GM19395 (cell line): ENCODE results near the gene KRTAP2-4.
"Not testable (repeated sequence)": the region's sequence is repeated elsewhere in the genome, so short reads cannot be mapped to it uniquely, and the experiment has no call there.

ENCODE experiments used
- ATAC-seq: cut with Tn5 transposase; IDR thresholded peaks from one replicate; pipeline ENCODE4 v1.9.1; 2021; ENCODE audit warnings: mild to moderate bottlenecking, moderate library complexity; ENCODE audit not compliant: unreplicated experiment

The KRTAP2-4 gene

GRCh38 chr17:41040783-41041571, 24.7 kb downstream of the KRTAP2-4 start, which contains the start of gene KRTAP1-1:
KRTAP1-1 (minus strand) TSS chr17:41041450; CDS start chr17:41041397, 53 bp downstream.
- not testable (repeated sequence) for ATAC-seq

DNA sequence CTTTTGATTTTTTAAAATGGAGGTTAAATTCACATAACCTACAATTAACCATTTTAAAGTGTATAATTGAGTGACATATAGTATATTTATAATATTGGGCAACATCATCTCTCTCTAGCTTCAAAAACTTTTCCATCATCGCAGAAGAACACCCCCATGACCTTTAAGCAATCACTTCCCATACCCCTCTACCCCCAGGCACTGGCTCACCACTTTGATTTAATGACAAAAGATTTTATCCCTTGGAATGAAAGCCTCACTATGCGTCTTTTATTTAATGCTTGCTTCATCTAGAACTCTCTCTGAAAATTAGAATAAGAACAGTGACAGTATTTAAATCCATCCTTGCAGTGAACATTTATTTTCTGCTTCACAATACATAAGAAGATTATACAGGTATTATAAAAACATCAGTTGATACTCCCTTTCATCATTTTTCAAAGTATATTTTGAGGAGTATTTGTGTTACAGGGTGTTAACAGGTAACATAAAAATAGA, 27.8 kb downstream of the KRTAP2-4 start:
- ATAC-seq = no peak

GRCh38 chr17:41034346-41034935, 31.2 kb downstream of the KRTAP2-4 start, which contains the start of gene KRTAP1-3:
KRTAP1-3 (minus strand) TSS chr17:41034874; CDS start chr17:41034821, 53 bp downstream.
- not testable (repeated sequence) for ATAC-seq

DNA sequence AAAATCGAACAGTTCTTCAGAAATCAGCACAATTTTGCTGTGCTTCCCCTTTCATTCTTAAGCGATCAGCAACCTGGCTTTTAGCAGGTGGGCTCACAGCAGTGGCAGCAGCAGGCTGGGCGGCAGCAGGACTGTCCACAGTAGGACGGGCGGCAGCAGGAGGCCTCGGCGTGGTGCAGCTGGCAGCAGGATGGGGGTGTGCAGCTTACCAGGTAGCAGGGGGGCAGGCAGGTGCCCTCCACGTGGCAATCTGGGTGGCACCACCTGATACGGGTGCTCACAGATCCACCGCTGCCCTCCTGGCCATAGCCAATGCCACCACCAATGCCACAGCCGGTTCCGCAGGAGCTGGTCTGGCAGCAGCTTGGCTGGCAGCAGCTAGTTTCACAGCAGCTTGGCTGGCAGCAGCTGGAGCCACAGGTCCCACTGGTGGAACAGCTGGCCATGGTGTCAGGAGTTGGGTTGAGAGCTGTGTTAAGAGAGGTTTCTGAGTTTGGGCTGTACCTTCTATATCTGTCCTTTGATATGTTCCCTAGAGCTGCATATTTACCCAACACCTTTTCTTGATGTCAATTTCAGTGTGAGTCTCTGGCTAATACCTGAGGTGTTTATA, 35.9 kb downstream of the KRTAP2-4 start, which contains the start of gene KRTAP1-4:
TSS of gene KRTAP1-4 (minus strand) at position 563 of the 613 bp plus-strand sequence. CDS start at position 446, 117 bp downstream.
- no peak for ATAC-seq

DNA sequence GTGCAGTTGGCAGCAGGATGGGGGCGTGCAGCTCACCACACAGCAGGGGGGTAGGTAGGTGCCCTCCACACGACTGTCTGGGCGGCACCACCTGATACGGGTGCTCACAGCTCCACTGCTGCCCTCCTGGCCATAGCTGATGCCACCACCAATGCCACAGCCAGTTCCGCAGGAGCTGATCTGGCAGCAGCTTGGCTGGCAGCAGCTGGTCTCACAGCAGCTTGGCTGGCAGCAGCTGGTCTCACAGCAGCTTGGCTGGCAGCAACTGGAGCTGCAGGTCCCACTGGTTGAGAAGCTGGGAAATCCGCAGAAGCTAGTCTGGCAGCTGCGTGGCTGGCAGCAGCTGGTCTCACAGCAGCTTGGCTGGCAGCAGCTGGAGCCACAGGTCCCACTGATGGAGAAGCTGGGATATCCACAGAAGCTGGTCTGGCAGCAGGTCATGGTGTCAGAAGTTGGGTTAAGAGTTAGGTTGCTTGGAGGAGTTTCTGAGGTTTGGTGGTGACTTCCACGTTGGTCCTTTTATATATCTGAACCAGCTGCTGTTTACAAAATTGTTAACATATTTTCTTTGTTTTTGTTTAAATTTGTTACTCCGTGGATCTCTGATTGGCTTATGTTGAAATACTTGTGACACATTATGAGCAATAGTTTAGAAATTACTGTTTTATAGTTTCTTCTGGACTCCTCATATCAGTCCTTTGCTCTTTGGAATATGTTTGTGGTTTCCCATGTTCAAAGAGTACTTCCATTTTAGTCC, 38.8 kb downstream of the KRTAP2-4 start, which contains the start of gene KRTAP1-5:
TSS of gene KRTAP1-5 (minus strand) at position 494 of the 757 bp plus-strand sequence. CDS start at position 441, 53 bp downstream.
- no peak for ATAC-seq

DNA sequence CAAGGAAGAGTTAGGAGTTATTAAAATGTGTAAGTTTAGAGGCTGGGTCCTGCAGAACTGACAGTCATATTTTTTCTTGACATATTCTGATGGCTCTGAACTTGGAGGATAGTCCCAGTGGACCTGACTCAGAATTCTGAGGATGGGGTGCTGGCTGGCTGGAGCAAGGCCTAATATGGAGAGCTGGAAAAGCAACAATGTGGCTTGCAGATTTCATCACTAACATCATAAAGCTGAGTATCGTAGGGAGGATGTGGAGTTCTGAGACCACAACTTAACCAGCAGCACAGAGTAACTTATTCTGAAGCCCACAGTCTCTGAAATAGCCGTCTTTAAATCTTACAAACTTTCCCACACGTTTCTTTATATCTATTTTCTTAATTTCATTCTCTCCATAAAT, 41.0 kb downstream of the KRTAP2-4 start:
- ATAC-seq = no peak

DNA sequence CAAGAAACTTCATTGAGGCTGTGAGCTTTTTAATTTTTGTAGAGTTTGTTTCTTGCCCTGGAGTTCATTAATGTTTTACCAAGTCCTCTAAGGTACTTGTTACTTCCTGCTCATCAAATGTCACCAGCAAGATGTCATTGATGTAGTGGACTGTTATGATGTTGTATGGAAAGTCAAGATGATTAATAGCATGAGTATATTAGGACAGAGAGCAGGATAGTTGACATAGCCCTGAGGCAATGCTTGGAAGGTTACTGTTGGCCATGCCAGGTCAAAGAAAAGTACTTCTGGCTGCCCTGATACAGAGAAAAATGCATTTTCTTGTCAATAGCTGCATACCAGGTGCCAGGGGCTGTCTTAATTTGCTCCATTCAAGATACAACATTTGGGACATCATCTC, 45.3 kb downstream of the KRTAP2-4 start:
- ATAC-seq = no peak

- ATAC-seq = no peak
These were observed 46.3 kb downstream of the KRTAP2-4 start for GRCh38 chr17:41019415-41019814.

- ATAC-seq = no peak
These were observed 47.1 kb downstream of the KRTAP2-4 start for GRCh38 chr17:41018541-41018940.

GRCh38 chr17:41016578-41017215, 49.0 kb downstream of the KRTAP2-4 start:
- ATAC-seq = no peak

GRCh38 chr17:41015454-41015853, 50.2 kb downstream of the KRTAP2-4 start:
- ATAC-seq = no peak
